Uterus (tissue), 2 donors: ENCODE measurements around the gene TEKT2.

Source experiments
- POLR2A ChIP-seq, 2 donors: fragments of 450-650 bp; IDR thresholded peaks; one replicate each; pipeline ENCODE4 v1.6.1; 2016; ENCODE audit warnings: antibody characterized with exemption in 2 of 2, mild to moderate bottlenecking in 1 of 2, moderate library complexity in 1 of 2
- TF ChIP-seq, protein P1 (sequence below), 4 experiments: fragments of 200-600 bp in 2 of 4; fragments of 450-650 bp in 2 of 4; sonication (generic) in 2 of 4; IDR thresholded peaks; one replicate each; pipeline ENCODE4 v1.5.1; 2016 to 2019; ENCODE audit warnings: antibody characterized with exemption in 4 of 4, mild to moderate bottlenecking in 2 of 4, moderate library complexity in 1 of 4

DNA sequence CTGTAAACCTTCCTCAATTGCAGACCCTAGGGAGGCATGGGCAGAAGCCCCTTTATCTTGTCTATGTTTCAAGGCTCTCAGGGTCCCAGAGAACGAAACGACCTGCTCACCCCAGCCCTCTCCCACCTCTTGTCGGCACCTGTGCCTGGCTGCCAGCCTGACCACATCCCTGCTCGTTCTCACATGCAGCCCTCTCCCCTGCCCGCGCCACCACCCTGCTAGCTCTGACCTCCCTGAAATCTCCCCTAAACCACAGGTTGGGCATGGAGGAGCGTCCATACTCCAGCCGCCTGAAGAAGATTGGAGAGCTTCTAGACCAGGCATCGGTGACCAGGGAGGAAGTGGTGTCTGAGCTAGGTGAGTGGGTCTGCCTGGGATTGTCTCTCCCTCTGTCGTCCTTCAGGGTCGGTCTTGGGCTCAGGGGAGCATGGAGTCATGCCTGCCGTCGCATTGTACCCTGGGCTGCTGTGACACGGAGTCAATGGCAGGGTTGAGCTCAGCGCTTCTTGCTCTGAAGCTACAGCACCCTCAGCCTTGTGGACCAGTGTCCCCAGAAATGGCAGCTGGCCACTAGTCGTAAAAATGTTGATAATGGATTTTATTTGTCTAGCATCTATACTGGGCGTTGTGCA is 8.4 kb downstream of the TEKT2 start:
- TF ChIP-seq, protein P1, sequence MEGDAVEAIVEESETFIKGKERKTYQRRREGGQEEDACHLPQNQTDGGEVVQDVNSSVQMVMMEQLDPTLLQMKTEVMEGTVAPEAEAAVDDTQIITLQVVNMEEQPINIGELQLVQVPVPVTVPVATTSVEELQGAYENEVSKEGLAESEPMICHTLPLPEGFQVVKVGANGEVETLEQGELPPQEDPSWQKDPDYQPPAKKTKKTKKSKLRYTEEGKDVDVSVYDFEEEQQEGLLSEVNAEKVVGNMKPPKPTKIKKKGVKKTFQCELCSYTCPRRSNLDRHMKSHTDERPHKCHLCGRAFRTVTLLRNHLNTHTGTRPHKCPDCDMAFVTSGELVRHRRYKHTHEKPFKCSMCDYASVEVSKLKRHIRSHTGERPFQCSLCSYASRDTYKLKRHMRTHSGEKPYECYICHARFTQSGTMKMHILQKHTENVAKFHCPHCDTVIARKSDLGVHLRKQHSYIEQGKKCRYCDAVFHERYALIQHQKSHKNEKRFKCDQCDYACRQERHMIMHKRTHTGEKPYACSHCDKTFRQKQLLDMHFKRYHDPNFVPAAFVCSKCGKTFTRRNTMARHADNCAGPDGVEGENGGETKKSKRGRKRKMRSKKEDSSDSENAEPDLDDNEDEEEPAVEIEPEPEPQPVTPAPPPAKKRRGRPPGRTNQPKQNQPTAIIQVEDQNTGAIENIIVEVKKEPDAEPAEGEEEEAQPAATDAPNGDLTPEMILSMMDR (IDR thresholded peaks at IDR 0.05): no peak
- no peak for TF ChIP-seq POLR2A (IDR thresholded peaks at IDR 0.05)
